Measurements from ENCODE around the gene DTX3L. TPM values are rescaled to one million over a fixed set of nuclear protein-coding genes. Genes with fewer than 3 reads are reported as not detected.

The DTX3L gene
- total RNA-seq, 2 donors from 2014 or later = 4.9 to 6.6 TPM

DNA sequence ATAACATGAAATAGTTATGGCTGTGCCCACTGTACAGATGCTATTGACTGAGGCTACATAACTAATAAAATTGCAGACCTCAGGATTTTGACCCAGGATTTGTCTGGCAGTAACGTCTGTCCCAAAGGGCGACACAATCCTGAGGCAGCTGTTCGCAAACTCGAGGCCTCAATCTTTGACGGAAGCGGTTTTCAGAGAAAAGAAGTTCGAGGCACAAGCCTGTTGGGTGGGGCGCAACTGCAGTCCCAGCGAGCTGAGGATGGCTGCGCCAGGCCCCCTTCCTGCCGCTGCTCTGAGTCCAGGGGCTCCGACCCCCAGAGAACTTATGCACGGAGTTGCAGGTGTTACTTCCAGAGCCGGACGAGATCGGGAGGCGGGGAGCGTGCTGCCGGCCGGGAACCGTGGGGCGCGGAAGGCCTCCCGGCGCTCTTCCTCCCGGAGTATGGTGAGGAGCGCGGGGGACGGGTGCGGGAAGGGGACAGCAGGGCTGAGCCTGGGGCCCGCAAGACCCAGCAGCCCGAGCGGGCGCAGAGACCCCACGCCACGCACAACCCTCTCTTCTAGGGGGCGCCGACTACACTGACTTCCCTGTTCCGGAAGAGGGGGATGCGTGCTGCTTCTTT, 13.4 kb downstream of the DTX3L start, which contains the start of gene PARP15:
TSS of gene PARP15 (plus strand) at position 242 of the 623 bp plus-strand sequence. CDS start at position 260, 18 bp downstream.
- Mint-ChIP-seq H3K9me3 (peaks cover 17% of the 10 kb centered on the region), H3K4me1 (peaks cover 4% of the 10 kb centered on the region), H3K4me3 (peak within 1 kb of the TSS; percentile 63), H3K27me3 (ENCODE audit: insufficient read depth) (peaks cover 21% of the 10 kb centered on the region), H3K27ac (peak within 1 kb of the TSS; percentile 64), H3K36me3 (ENCODE audit: low read depth) (peaks cover 3% of the 10 kb centered on the region)
- Histone ChIP-seq H3K4me1 (ENCODE audit: control insufficient read depth, insufficient read depth, low read length) (no peaks in the 10 kb centered on the region), H3K27ac (ENCODE audit: low read depth, low read length) (no peak within 1 kb of the TSS), H3K36me3 (ENCODE audit: control insufficient read depth, insufficient read depth, low read length) (no peaks in the 10 kb centered on the region), H3K27me3 (ENCODE audit: control insufficient read depth, insufficient read depth, low read length, poor library complexity, severe bottlenecking) (no peaks in the 10 kb centered on the region), H3K9me3 (ENCODE audit: control insufficient read depth, low read length) (peaks cover 20% of the 10 kb centered on the region), H3K9ac (ENCODE audit: extremely low read depth, low read length, poor library complexity, severe bottlenecking) (no peak within 1 kb of the TSS), H3K4me3 (ENCODE audit: low read length) (no peak within 1 kb of the TSS)
- WGBS, 2 experiments (ENCODE audit: insufficient coverage in 1 of 2, insufficient read length in 1 of 2) = 71 to 72% methylated on average over 31 to 40 of the region's 40 CpGs
- DNase-seq = peak; percentile 74
- TF ChIP-seq, protein P1, sequence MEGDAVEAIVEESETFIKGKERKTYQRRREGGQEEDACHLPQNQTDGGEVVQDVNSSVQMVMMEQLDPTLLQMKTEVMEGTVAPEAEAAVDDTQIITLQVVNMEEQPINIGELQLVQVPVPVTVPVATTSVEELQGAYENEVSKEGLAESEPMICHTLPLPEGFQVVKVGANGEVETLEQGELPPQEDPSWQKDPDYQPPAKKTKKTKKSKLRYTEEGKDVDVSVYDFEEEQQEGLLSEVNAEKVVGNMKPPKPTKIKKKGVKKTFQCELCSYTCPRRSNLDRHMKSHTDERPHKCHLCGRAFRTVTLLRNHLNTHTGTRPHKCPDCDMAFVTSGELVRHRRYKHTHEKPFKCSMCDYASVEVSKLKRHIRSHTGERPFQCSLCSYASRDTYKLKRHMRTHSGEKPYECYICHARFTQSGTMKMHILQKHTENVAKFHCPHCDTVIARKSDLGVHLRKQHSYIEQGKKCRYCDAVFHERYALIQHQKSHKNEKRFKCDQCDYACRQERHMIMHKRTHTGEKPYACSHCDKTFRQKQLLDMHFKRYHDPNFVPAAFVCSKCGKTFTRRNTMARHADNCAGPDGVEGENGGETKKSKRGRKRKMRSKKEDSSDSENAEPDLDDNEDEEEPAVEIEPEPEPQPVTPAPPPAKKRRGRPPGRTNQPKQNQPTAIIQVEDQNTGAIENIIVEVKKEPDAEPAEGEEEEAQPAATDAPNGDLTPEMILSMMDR (conservative IDR thresholded peaks at IDR 0.05) = peak; percentile 39

DNA sequence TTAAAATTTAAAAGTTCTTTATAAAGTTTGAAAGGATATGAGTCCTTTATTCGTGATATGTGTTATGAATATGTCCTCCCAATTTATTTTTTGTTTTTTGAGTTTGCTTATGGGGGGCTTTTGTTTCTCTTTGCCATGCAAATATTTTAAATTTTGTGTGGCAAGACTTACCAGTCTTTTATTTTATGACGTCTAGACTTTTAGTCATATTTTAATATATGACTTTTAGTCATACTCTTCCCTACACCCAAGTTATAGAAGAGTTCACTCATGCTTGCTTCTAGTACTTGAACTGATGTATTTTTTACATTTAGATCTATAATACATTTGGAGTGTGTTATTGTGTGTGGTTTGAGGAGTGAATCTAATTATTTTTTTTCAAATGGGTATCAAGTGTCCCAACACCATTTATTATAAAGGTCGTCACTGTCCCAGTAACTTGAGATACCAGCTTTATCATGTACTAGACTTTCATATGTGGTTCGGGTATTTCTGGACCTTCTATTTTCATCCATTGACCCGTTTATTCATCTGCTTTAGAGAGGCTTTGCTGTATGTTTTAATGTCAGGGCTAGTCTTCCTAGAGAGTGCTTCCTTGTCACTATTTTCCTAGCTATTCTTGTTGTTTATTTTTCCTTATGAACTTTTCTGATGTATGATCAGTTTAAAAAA, 14.1 kb downstream of the DTX3L start:
- Mint-ChIP-seq H3K4me1 (no peaks in the 10 kb centered on the region), H3K27ac (no peak overlapping the region), H3K27me3 (ENCODE audit: insufficient read depth) (peaks cover 21% of the 10 kb centered on the region), H3K36me3 (ENCODE audit: low read depth) (peaks cover 5% of the 10 kb centered on the region), H3K4me3 (peak overlapping the region; percentile 63), H3K9me3 (peaks cover 20% of the 10 kb centered on the region)
- H3K9me3 ChIP-seq (ENCODE audit: control insufficient read depth, low read length) = peaks cover 23% of the 10 kb centered on the region
- no peak for DNase-seq
- no peak overlapping the region for H3K27ac ChIP-seq (ENCODE audit: low read depth, low read length)
- WGBS, 2 experiments (ENCODE audit: insufficient coverage in 1 of 2, insufficient read length in 1 of 2) = 82 to 92% methylated on average over 2 to 4 of the region's 5 CpGs
- TF ChIP-seq, protein P1 (conservative IDR thresholded peaks at IDR 0.05) = no peak
- H3K4me3 ChIP-seq (ENCODE audit: low read length) = no peak overlapping the region
- no peaks in the 10 kb centered on the region for H3K27me3 ChIP-seq (ENCODE audit: control insufficient read depth, insufficient read depth, low read length, poor library complexity, severe bottlenecking)
- no peak overlapping the region for H3K9ac ChIP-seq (ENCODE audit: extremely low read depth, low read length, poor library complexity, severe bottlenecking)
- H3K4me1 ChIP-seq (ENCODE audit: control insufficient read depth, insufficient read depth, low read length) = no peaks in the 10 kb centered on the region
- H3K36me3 ChIP-seq (ENCODE audit: control insufficient read depth, insufficient read depth, low read length) = no peaks in the 10 kb centered on the region

DNA sequence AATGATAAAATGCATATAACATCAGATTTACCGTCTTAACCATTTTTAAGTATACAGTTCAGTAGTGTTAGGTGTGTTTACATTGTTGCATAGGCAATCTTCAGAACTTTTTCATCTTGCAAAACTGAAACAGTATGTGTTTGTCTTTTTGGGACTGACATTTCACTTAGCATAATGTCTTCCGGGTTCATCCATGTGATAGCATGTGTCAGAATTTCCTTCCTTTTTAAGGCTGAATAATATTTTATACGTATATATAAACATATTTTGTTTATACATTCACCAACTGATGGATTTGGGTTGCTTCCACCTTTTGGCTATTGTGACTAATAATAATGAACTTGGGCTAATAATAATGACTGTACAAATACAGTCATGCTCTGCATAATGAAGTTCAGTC, 16.3 kb downstream of the DTX3L start:
- Histone ChIP-seq H3K4me1 (ENCODE audit: control insufficient read depth, insufficient read depth, low read length) (no peaks in the 10 kb centered on the region), H3K9ac (ENCODE audit: extremely low read depth, low read length, poor library complexity, severe bottlenecking) (no peak overlapping the region), H3K9me3 (ENCODE audit: control insufficient read depth, low read length) (peaks cover 34% of the 10 kb centered on the region), H3K36me3 (ENCODE audit: control insufficient read depth, insufficient read depth, low read length) (no peaks in the 10 kb centered on the region), H3K4me3 (ENCODE audit: low read length) (no peak overlapping the region), H3K27me3 (ENCODE audit: control insufficient read depth, insufficient read depth, low read length, poor library complexity, severe bottlenecking) (no peaks in the 10 kb centered on the region), H3K27ac (ENCODE audit: low read depth, low read length) (no peak overlapping the region)
- no peak for DNase-seq
- H3K9me3 Mint-ChIP-seq = peaks cover 28% of the 10 kb centered on the region
- WGBS, 2 experiments (ENCODE audit: insufficient coverage in 1 of 2, insufficient read length in 1 of 2) = 86 to 87% methylated on average over 1 to 2 of the region's 3 CpGs
- no peak overlapping the region for H3K27ac Mint-ChIP-seq
- no peak overlapping the region for H3K4me3 Mint-ChIP-seq
- peaks cover 5% of the 10 kb centered on the region for H3K36me3 Mint-ChIP-seq (ENCODE audit: low read depth)
- no peaks in the 10 kb centered on the region for H3K4me1 Mint-ChIP-seq
- H3K27me3 Mint-ChIP-seq (ENCODE audit: insufficient read depth) = peaks cover 21% of the 10 kb centered on the region
- TF ChIP-seq, protein P1 (conservative IDR thresholded peaks at IDR 0.05) = no peak

Measured in endodermal cell (in vitro differentiated cells).